HG03354 (cell line): ENCODE results near the gene PSMA3.

ENCODE experiments used
- ATAC-seq: cut with Tn5 transposase; IDR thresholded peaks from one replicate; pipeline ENCODE4 v1.9.1; 2021; ENCODE audit warnings: mild to moderate bottlenecking; ENCODE audit not compliant: unreplicated experiment, poor library complexity, severe bottlenecking

PSMA3 gene

GRCh38 chr14:58265401-58265800, 20.8 kb downstream of the PSMA3 start:
- no peak for ATAC-seq

DNA sequence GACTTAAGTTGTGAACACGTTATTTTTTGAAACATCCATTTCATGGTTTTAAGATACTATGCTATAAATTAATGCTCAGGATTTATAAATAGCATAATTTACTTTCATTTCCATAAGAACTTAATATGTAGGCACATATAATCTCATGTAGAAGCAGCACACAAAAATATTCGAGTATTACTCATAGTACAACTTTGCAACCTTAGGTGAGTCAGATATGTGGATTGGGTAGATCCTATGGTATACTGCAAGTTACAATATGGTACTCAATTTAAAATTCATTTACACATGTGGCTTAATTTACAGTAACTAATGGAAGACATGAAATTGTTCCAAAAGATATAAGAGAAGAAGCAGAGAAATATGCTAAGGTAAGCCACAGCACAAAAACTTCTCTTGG, 26.0 kb downstream of the PSMA3 start:
- ATAC-seq = no peak

- no peak for ATAC-seq
These were observed 28.1 kb downstream of the PSMA3 start for GRCh38 chr14:58272588-58273372.

GRCh38 chr14:58274881-58275280, 30.2 kb downstream of the PSMA3 start:
- ATAC-seq = no peak

GRCh38 chr14:58275527-58276190, 31.0 kb downstream of the PSMA3 start:
- no peak for ATAC-seq

GRCh38 chr14:58276208-58276607, 31.6 kb downstream of the PSMA3 start:
- no peak for ATAC-seq

DNA sequence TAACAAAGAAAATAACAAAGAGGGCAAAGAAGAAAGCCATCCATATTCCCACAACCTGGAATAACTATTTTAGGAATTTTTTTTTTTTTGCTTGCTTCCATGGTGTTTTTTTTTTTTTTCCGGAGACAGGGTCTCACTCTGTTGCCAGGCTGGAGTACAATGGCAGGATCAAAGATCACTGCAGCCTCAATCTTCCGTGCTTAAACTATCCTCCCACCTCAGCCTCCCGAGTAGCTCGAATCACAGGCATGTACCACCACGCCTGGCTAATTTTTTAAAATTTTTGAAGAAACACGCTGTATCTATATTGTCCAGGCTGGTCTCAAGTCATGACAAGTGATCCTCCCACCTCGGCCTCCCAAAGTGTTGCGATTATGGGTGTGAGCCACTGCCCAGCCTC, 33.5 kb downstream of the PSMA3 start:
- no peak for ATAC-seq

GRCh38 chr14:58280954-58281787, 36.5 kb downstream of the PSMA3 start:
- ATAC-seq = peak; percentile 78

GRCh38 chr14:58281969-58282368, 37.3 kb downstream of the PSMA3 start:
- ATAC-seq = no peak

GRCh38 chr14:58282925-58283593, 38.4 kb downstream of the PSMA3 start:
- ATAC-seq = no peak

DNA sequence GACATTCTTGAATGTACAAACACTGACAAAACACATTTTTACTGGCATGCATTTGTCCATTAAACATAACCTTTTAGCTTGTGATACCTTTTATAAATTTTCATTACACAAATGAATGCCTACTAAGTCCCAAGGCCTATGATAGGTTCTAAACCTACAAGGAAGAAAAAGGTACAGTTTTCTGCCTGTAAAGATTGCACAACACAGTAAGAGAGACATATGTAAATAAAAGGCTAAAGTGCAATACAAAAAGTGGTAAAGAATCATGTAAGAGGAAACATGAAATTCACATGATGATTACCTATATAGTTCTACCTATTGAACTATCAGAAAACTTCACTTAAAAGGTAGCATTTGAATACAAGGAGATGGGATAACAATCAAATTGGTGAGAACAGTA, 39.1 kb downstream of the PSMA3 start:
- ATAC-seq = no peak

DNA sequence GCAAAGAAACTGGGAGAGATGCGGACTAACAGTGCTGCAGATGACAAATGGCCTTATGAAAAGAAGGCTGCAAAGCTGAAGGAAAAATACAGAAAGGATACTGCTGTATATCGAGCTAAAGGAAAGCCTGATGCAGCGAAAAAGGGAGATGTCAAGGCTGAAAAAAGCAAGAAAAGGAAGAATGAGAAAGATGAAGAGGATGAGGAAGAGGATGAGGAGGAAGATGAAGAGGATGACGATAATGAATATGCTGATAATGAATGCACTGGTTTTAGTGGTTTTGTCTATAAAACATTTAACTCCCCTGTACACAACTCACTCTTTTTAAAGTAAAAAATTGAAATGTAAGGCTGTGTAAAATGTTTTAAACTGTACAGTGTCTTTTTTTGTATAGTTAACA, 40.5 kb downstream of the PSMA3 start:
- no peak for ATAC-seq

DNA sequence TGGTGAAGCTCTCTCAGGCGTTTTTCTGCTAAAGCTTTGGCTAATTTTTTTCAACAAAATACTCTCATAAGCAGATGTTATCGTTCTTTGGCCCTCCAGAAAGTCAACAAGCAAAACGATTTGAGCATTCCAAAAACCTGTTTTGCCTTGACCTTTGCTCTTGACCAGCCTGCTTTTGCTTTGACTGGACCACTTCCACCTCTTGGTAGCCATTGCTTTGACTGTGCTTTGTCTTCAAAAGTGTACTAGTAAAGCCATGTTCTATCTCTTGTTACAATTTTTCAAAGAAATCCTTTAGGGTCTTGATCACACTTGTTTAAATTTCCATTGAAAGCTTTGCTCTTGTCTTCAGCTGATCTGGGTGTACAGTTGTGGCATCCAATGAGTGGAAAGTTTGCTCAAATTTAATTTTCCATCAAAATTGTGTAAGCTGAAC, 43.0 kb downstream of the PSMA3 start:
- ATAC-seq = no peak

DNA sequence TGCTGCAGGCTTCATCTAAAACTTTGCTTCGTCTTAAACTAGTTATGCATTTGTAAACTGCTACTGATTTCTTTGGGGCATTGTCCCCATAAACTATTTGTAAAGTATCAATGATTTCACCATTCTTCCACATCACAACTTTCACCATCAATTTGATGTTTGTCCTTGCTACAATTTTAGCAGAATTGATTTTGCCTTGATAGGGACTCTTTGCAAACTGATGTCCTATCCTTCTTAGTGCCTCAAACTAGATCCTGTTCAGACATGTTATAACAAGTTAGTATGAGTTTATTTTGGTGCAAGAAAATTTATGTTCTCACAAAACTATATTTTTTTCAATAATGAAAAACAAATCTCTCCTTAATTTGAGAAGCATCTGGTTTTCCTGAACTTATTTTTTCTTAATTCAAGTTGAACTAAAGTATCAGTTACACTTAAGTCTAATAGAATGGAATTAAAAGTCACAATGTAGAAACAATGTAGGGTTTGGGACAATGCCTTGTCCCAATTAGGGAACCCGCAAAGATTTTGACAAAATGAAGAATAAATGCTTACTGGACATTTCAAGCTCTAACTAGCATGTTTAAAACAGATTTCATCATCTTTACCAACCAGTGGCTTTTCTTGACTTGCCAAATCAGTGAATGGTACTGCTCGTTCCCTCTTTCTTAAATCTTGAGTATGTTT, 43.6 kb downstream of the PSMA3 start:
- ATAC-seq = no peak

- no peak for ATAC-seq
These were observed 47.0 kb downstream of the PSMA3 start for GRCh38 chr14:58291646-58292045.

DNA sequence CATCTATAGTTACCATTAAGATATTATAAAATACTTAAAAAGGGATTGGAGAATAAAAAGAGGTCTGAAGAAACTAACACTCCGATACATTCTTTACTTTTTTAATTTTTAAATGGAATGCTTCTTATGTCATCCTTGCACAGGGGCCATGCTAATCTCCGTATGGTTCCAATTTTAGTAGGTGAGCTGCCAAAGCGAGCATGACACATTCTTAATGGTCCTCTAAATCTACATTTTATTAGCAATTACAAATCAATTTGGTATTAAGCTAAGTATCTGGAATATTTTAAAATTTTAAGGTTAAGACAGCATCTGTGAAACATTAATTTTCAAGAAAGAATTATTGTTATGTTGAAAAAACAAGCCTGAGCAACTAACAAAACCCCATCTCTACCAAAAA, 47.5 kb downstream of the PSMA3 start:
- ATAC-seq = no peak

DNA sequence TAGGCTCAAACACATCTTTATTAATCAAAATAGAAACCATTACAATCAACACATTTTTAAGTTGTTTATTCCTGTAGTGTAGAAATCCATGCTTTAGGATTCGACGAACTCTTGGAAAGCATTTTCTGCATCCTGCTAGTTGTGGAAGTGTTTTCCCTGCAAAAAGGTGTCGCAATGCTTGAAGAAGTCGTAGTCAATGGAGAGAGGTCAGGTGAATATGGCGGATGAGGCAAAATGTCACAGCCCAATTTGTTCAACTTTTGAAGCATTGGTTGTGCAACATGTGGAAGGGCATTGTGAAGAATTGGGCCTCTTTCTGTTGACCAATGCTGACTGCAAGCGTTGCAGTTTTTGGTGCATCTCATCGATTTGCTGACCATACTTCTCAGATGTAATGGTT, 49.6 kb downstream of the PSMA3 start:
- no peak for ATAC-seq

GRCh38 chr14:58296726-58297125, 52.1 kb downstream of the PSMA3 start:
- no peak for ATAC-seq

GRCh38 chr14:58297412-58297761, 52.7 kb downstream of the PSMA3 start:
- ATAC-seq = no peak
